ENCODE data around the gene CCSER2. TPM values are rescaled to one million over a fixed set of nuclear protein-coding genes. Genes with fewer than 3 reads are reported as not detected.

Gene CCSER2
- total RNA-seq, 1 experiment from 2014 or later, result 28.9 TPM

GRCh38 chr10:84493951-84494848 is 165.8 kb downstream of the CCSER2 start (continued):
- TF ChIP-seq ZNF274 (IDR thresholded peaks at IDR 0.05; ENCODE audit: low read depth, low read length) (no peak), EZH2phosphoT487 (IDR thresholded peaks at IDR 0.05; ENCODE audit: borderline replicate concordance) (no peak), MAX (IDR thresholded peaks at IDR 0.05) (peak; percentile 35; the same call in 1 of the 2 replicates), FOSL1 (IDR thresholded peaks at IDR 0.05; ENCODE audit: low read depth) (peak; percentile 97)

GRCh38 chr10:84494849-84495180 is 166.4 kb downstream of the CCSER2 start:
- Histone ChIP-seq H4K20me1 (ENCODE audit: insufficient read depth) (no peaks in the 10 kb centered on the region), H3K4me3 (replicated peaks in 1 of 2; ENCODE audit: low read depth in 1 of 2, low read length in 2 of 2) (peak overlapping the region; percentile 22 to 48), H3K27ac (ENCODE audit: low read depth, low read length) (peak overlapping the region; percentile 61; the same call in 1 of the 2 replicates), H3K9me2 (ENCODE audit: insufficient read depth) (no peaks in the 10 kb centered on the region), H3K9me3 (ENCODE audit: control insufficient read depth in 1 of 2, insufficient read depth in 1 of 2, low read depth in 1 of 2, low read length in 2 of 2) (no peaks in the 10 kb centered on the region), H3K36me3 (ENCODE audit: control insufficient read depth in 1 of 2, insufficient read depth in 2 of 2, low read length in 2 of 2) (no peaks in the 10 kb centered on the region), H3K79me2 (ENCODE audit: insufficient read depth, low read length) (peaks cover 5% of the 10 kb centered on the region; the same call in 1 of the 2 replicates), H3K4me1 (ENCODE audit: control insufficient read depth in 1 of 2, insufficient read depth in 2 of 2, low read length in 2 of 2) (peaks cover 27 to 32% of the 10 kb centered on the region in 2 experiments), H3K27me3 (ENCODE audit: insufficient read depth, low read length) (no peaks in the 10 kb centered on the region), H2AFZ (ENCODE audit: low read depth, low read length, poor library complexity, severe bottlenecking) (no peak overlapping the region), H3K4me2 (ENCODE audit: low read length) (peak overlapping the region; percentile 78), H3K9ac (ENCODE audit: low read length) (peak overlapping the region; percentile 13)
- intact Hi-C loops (cut with micrococcal nuclease), result loop anchor here (10.0 kb wide), 1 partner anchor 60 kb away; no protein-coding TSS in a partner anchor
- BruUV-seq (replicated peaks), result no TSS peak
- DNase-seq (ENCODE audit: low read depth, low spot score), result no peak
- RAD21 ChIA-PET (ENCODE audit: low non-redundant PET in 1 of 2, low total read pairs in 2 of 2, uncharacterized antibody in 2 of 2, unreplicated experiment in 2 of 2), result no interaction called here
- no peak; the same call in 1 of the 2 replicates for ATAC-seq
- CTCF ChIA-PET, result interaction anchor here (1.1 kb wide), 1 partner anchor 42 kb away, joined by 3 read pairs; no protein-coding TSS in a partner anchor
- POLR2A ChIA-PET, result no interaction called here
- TF ChIP-seq POLR2AphosphoS5 (IDR thresholded peaks at IDR 0.05; ENCODE audit: low read depth, low read length) (no peak), ZBTB33 (IDR thresholded peaks at IDR 0.05; ENCODE audit: extremely low read depth, insufficient replicate concordance, low read length) (no peak), EZH2phosphoT487 (IDR thresholded peaks at IDR 0.05; ENCODE audit: borderline replicate concordance) (no peak), CTCF (IDR thresholded peaks at IDR 0.05 in 2 of 3, conservative IDR thresholded peaks at IDR 0.05 in 1 of 3; ENCODE audit: borderline replicate concordance in 1 of 3, insufficient read depth in 1 of 3, low read depth in 2 of 3, low read length in 2 of 3) (no peak), SIN3A (IDR thresholded peaks at IDR 0.05; ENCODE audit: low read depth) (no peak), SP1 (IDR thresholded peaks at IDR 0.05; ENCODE audit: low read depth) (no peak), POLR2A (IDR thresholded peaks at IDR 0.05; ENCODE audit: borderline replicate concordance, extremely low read depth, insufficient read depth, insufficient read length) (no peak), TCF7L2 (IDR thresholded peaks at IDR 0.05; ENCODE audit: borderline replicate concordance, extremely low read depth, insufficient read depth, insufficient read length) (no peak), ATF3 (IDR thresholded peaks at IDR 0.05) (no peak), YY1 (IDR thresholded peaks at IDR 0.05; ENCODE audit: extremely low read depth, insufficient replicate concordance, low read depth, low read length) (no peak), ZNF274 (IDR thresholded peaks at IDR 0.05; ENCODE audit: low read depth, low read length) (no peak), FOSL1 (IDR thresholded peaks at IDR 0.05; ENCODE audit: low read depth) (no peak), CBX3 (IDR thresholded peaks at IDR 0.05; ENCODE audit: low read depth) (no peak), ELF1 (IDR thresholded peaks at IDR 0.05; ENCODE audit: borderline replicate concordance, low read depth) (no peak), SRF (IDR thresholded peaks at IDR 0.05; ENCODE audit: low read depth) (no peak), ZFX (IDR thresholded peaks at IDR 0.05) (no peak)
